ENCODE results near the gene MAPKBP1.

The MAPKBP1 gene

DNA sequence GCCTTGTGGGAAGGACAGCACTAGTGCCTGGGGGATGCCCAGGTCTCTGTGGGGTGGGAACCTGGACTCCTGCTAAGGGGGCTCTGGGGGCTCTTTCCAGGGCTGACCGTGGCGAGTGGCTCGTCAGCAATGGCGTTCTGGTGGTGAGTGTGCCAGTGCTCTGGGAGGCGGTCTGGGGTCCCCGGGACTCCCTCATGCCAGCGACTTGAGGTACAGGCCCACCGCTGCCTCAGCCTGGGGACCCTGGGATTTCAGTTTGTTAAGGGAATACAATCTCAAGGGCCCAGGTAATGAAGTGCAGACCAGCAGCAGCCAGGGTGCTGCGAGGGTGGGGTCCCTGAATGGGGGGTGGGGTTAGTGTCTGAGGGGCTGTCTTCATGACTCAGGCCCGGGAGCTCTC is 66.8 kb downstream of the MAPKBP1 start:
- in situ Hi-C loops (cut with MboI; ENCODE audit: low sequenced_read_pairs), result no loop called here

DNA sequence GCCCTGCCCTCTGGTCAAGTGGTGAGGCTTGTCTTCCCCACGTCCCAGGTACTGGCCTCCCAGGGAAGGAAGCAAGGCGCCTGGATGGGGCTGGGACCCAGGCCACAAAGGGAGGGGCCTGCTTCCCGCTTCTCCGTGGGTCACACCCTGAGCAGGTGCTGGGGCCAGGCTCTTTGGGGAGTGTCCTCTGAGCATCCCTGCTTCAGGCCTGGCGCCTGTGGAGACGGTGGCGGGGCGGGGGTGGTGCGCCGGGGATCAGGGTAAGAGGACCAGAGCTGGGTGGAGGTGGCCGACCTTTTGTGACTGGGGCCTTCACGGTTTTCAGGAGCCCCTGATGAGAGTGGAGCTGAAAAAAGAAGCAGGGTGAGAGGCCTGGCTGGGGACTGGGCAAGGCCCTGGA is 67.9 kb downstream of the MAPKBP1 start:
- in situ Hi-C loops (cut with MboI; ENCODE audit: low sequenced_read_pairs), result no loop called here

DNA sequence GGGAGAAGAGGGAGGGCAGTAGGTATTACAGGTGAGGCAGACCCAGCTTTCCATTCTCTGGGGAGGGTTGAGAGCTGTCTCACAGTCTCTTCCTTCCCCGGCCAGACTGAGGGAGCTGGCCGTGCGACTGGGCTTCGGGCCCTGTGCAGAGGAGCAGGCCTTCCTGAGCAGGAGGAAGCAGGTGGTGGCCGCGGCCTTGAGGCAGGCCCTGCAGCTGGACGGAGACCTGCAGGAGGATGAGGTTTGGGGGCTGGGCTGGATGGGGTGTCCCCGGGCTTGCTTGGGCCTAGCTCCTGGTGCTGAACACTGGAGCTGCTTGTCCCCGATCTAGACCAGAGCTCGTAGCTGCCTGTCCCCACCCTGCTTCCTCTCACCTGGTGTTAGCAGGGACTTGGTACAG is 69.3 kb downstream of the MAPKBP1 start:
- in situ Hi-C loops (cut with MboI; ENCODE audit: low sequenced_read_pairs), result no loop called here

DNA sequence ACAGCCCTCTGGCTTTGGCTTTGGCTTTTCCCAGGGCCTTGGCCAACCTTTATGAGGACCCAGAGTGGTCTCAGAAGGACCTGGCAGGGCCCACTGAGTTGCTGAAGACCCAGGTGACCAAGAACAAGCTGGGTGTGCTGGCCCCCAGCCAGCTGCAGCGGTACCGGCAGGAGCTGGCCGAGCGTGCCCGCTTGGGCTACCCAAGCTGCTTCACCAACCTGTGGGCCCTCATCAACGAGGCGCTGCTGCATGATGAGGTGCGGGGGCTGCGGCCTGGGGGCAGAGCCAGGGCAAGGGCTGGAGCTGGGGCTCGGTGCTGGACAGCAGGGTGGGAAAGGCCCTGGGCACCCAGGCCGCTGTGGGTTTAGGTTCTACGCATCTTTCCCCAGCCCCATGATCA is 70.5 kb downstream of the MAPKBP1 start:
- in situ Hi-C loops (cut with MboI; ENCODE audit: low sequenced_read_pairs), result no loop called here

DNA sequence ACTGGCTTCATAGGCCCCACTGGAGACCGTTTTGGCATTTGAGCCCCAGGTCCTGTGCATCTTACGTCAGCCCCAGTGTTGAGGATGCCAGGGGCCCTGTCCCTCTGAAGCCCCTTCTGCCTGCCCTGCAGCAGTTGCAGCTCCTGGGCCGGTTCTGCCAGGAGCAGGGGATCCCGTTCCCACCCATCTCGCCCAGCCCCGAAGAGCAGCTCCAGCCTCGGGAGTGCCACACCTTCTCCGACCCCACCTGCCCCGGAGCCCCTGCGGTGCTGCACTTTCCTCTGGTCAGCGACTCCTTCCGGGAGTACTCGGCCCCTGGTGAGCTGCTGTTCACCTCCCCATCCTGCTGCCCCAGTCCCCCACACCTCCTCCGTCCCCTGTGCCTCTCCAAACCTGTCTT is 72.9 kb downstream of the MAPKBP1 start:
- in situ Hi-C loops (cut with MboI; ENCODE audit: low sequenced_read_pairs), result no loop called here

DNA sequence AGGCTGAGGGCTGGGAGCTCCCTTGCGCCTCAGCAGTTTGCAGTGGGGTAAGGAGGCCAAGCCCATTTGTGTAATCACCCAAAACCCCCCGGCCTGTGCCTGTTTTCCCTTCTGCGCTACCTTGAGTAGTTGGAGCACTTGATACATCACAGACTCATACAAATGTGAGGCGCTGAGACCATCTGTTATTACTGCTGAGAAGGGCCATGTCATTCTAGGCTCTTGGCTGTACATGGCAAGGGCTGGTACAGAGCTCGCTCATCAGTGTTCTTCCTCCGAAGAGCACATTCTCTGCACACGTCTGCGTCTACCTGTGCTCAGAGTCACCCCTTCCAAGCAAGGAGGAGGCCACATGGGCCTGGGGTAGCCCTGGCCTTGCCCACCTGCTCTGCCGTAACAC is 73.7 kb downstream of the MAPKBP1 start:
- in situ Hi-C loops (cut with MboI; ENCODE audit: low sequenced_read_pairs), result no loop called here

DNA sequence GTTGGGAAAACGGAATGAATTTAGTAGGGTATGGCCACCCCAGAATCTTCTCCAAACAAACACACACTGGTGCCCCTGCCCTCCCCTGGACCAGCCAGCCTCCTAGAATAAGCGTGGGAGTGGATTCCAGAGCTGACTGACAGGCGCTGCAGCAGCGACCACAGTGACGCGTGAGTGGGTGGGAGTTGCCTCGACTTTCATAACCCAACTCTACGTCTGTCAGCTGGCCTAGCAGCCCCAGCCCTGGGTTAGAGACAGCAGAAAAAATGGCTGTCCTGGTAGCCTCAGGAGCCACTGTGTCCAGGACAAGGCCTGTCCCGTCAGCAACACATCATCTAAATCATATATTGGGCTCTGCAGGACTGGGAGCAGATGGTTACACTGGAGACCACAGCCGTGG is 74.3 kb downstream of the MAPKBP1 start:
- in situ Hi-C loops (cut with MboI; ENCODE audit: low sequenced_read_pairs), result no loop called here

DNA sequence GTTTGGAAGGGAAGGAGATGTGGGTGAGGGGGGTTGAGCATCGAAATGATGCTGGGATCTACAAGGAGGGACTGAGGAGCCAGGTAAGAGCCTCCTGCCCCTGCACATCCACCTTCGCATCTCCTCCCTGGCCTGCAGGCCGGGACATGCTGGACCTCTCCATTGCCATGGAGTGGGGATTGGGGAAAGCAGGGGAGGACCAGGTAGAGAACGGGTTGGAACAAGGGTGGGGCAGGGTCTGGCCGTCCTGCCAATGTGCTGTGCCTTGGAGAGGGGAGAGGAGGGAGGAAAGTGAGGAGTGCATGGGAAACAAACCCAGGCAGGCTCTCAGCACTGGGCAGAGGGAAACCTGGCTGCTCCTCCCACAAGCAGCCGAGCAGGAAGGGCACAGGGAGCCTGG is 74.9 kb downstream of the MAPKBP1 start:
- in situ Hi-C loops (cut with MboI; ENCODE audit: low sequenced_read_pairs), result no loop called here

DNA sequence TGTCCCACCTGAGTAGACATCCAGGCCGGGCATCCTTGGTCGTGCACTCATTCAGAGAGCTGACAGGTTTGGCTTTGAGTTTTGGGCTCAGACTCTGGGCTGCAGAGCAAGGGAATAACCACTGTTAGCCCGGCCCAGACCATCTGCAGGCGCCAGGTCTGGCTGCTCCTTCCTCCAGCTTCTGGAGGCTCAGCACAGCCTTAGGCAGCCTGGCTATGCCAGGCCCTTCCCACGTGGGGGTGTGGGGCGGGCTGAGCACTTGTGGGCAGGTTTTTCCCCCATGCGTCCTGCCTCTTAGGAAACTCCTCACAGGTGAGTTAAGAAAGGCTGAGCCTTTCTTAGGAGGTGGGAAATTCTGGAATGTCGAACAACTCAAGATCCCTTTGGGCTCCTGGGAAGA is 75.6 kb downstream of the MAPKBP1 start:
- in situ Hi-C loops (cut with MboI; ENCODE audit: low sequenced_read_pairs), result no loop called here

DNA sequence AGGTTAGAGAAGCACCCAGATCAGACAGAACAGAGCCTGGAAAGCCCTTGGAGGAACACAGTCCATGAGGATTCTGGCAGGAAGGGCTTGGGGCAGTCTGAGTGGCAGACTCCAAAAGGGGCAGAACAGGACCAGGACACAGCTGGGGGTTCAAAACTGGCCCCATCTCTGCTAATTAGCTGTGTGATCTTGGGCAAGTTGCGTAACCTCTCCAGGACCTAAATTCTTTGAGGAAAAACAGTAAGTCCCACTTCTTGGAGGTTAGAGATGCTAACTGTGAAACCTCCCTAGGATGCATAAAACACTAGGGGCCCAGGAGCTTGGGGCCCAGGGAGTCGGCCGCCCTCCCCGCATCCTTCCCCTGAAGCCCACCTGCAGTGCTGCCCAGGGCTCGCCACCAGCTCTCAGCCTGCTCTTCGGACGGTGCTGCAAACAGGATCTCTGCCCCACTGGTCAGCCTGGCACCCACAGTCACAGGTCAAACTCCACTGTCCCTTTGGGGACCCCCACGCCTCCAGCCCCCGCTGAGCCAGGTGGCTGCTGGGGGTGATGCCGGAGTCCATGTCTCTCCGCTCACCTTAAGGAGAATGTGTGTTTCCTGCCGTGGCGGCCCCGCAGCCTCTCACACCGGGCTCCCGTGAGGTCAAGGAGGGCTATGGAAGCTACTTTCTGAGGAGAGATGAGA is 76.3 kb downstream of the MAPKBP1 start:
- in situ Hi-C loops (cut with MboI; ENCODE audit: low sequenced_read_pairs), result no loop called here

DNA sequence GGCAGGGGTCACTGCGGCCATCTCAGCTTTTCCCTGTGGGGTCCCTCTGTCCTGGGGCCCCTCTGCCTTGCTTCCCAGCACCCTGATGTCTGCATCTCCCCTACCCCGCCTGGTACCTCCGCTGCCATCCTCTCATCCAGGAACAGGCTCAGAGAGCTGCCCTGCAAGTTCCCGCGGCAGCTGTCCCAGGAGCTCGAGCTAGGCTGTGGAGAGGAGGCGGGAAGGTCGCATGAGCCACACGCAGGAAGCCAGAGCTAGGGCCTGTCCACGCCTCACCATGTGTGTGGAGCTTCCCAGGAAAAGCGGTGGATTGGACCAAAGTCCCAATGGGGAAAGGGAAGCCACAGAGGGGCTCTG is 76.9 kb downstream of the MAPKBP1 start:
- in situ Hi-C loops (cut with MboI; ENCODE audit: low sequenced_read_pairs), result no loop called here

DNA sequence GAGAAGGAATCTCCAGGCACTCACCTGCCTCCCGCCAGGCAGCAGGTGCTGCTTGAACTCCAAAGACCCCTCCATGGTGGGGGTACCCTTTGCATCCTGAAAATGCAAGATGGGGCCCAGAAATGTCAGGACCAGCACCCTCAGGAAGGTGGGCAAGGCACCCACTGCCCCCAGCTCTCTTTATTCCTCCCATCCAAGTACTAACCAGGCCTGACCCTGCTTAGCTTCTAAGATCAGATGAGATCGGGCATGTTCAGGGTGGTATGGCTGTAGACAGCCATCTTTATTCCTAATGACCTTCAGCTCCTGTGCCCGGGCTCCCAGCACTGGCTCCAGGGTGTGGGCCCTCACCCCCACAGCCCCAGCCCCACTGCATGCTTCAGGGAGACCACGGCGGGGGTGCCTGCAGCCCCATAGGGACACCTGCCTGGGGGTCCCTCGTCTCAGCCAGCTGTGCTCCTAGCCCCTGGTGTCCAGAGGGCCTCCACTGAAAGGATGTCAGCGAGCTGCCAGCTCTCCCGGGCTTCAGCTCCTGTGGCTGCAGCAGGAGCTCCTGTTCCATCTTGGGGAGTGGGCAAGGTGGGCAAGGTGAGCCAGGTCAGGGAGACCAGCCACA is 77.6 kb downstream of the MAPKBP1 start:
- in situ Hi-C loops (cut with MboI; ENCODE audit: low sequenced_read_pairs), result no loop called here

DNA sequence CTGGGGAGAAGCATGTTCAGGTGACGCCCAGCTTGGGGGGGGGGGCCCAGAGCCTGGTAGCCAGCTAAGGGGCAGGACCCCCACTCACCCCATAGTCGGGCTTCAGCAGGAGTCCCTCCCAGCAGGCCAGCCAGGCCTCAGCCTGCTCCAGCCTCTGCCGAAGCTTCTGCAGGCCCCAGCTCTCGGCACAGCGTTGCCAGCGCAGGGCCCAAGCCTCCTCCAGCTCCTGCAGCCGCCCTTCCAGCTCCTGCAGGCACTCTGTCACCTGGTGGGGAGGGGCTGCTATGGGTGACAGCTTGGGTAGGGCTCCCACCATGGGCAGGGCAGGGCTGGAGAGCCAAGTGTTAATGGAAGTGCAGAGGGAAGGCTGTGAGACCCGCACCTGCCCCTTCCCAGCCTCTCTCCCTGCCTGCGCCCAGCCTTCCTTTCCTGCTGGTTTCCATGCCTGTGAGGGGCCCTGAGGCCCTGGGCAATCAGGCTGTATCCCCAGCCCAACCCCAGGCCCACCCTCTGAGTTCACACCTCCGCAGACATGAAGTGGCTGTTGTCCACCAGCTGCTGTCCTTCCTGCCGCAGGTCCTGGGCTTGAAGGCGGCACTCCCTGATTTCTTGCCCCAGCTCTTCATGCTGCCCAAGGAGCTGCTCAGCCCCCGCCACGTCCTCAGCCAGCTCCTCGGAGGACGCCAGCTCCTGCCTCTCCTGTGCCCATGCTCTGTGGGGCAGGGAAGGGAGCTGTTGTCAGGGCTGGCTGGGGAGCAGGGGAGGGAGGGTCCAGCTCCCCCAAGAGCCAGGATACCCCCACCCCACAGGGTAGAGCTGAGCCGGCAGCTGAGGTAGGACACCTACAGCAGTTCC is 78.7 kb downstream of the MAPKBP1 start:
- in situ Hi-C loops (cut with MboI; ENCODE audit: low sequenced_read_pairs), result no loop called here

DNA sequence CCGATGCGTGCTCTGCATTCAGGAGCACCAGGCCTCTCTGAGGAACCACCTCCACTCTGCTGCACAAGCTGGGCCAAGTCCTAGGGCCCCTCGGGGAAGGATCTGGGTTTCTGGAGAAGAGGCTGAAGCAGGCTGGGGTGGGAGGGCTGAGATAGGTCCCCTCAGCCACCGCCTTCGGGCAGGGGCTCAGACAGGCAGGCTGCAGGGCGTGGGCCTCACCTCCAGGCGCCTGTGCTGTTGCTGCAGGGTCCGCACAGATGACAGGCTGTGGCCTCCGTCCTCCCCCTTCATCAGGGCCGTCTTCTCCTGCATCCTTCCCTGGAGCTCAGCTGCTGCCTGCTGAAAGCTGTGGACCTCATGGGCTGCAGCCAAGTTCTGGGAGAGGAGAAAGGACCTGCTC is 79.5 kb downstream of the MAPKBP1 start:
- in situ Hi-C loops (cut with MboI; ENCODE audit: low sequenced_read_pairs), result no loop called here

DNA sequence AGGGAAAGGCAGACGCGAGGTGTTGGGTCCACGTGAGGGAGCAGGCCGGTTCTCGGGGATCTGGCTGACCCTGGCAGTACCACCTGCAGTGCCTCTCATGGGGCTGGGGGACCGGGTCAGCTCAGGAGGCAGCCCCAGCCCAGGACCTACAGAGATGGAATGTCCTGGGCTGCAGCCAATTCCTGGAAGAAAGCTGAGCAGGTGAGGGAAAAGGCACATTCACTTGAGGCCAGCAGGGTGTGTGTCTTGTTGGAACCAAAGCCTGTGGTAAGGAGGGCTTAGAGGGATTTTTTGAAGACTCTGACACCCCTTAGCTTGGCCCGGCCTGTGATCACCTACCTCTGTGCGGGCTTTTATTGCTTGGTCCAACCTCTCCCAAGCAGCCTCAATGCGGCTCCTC is 80.2 kb downstream of the MAPKBP1 start:
- in situ Hi-C loops (cut with MboI; ENCODE audit: low sequenced_read_pairs), result no loop called here

DNA sequence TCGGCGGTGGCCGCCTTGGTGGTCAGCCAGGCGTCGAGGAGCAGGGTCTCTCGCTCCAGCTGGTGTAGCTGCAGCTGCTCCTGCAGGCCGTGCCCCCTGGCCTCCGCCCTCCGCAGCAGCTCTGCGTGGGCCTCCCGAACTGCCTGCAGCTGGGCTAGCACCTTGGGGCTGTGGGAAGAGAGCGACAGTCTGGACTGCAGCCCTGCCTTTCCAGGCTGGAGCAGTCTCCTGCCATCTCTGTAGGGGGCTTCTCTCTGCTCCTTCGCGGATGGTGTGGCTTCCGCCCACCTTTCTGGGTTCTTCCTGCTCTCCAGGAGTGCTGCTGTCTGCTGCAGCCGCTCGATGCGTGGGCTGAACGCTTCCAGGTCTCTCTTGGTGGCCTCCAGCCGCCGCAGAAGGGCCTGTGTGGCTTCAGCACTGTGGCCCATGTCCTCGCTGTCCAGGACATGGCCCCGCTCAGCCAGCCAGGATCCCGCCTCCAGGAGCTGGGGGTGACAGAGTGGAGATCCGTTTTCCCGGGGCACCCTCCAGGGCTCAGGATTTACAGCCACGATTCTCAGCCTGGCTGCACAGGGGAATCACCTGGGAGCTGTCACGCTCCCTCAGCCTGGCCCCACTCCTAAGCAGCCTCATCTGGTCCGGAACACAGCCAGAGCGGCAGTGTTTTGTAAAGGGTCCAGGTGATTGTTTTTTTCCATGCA is 81.1 kb downstream of the MAPKBP1 start:
- in situ Hi-C loops (cut with MboI; ENCODE audit: low sequenced_read_pairs), result no loop called here

DNA sequence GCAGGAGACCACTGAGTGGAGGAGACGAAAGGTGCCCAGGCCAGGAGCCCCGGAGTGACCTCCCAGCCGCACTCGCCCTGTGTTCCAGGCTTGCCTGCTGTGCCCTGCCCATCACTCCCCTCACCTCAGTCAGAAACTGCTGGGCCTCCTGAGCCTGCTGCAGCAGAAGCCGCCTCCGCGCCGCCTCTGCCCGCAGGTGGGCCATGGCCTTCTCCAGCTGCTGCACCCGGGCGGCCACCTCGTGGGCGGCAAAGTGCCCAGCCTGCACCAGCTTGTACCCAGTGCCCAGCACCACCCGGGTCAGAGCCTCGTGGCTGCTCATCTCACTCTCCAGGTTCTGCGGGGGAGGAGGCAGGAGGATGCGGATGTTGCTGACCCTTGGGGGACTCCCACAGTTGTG is 82.0 kb downstream of the MAPKBP1 start:
- in situ Hi-C loops (cut with MboI; ENCODE audit: low sequenced_read_pairs), result no loop called here

DNA sequence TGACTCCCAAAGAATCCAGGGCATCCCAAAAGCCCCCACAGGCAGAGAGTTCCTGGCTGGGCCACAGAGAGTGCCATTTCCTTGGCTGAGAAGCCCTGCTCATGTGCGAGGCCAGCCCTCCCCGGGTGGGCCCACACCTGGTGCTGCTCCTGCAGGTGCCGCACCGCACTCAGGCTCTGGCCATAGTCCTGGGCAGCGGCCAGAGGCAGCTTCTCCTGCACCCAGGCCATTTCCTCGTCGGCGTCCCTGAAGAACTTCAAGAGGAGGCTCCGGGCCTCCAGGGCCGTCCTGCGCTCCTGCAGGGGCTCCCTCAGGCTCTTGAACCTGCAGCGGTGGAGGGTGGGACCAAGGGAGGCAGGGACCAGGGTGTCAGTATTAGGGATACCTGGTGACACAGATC is 82.4 kb downstream of the MAPKBP1 start:
- in situ Hi-C loops (cut with MboI; ENCODE audit: low sequenced_read_pairs), result no loop called here

DNA sequence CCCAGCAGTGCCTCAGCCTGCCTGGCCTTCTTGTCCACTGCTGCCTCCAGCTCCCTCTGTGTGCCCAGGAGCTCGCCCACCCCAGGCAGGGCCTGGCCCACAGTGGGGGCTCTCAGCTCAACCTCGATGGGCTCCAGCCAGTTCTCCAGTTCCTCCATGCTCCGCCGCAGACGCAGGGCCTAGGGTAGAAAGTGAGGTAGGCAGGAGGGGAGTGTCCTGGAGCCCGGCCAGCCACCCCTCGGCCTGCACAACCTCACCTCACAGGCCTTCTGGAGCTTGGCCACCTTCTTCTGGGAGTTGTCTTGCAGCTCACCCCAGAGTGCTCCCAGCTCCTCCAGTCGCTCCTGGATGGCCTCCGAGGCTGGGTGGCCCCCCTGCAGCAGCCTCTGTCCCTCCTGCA is 83.0 kb downstream of the MAPKBP1 start:
- in situ Hi-C loops (cut with MboI; ENCODE audit: low sequenced_read_pairs), result no loop called here

DNA sequence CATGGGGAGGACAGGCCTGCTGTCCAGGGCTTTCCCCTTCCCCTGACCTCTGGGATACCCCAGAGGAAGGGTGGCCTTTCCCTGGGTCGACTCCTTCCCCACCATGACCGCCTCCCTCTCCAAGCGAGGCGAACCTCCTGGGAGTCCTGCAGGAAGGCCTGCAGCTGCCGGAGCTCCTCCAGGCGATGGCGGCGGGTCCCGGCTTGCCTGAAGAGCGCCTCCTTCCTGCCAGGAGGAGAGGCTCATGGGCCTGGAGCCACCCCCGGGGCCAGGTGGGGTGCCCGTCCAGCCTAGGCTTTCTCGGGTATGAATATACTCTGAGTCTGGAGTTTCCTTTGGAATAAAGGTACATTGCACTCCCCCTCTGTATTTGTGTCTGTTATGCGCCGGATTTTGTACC is 84.5 kb downstream of the MAPKBP1 start:
- in situ Hi-C loops (cut with MboI; ENCODE audit: low sequenced_read_pairs), result no loop called here

DNA sequence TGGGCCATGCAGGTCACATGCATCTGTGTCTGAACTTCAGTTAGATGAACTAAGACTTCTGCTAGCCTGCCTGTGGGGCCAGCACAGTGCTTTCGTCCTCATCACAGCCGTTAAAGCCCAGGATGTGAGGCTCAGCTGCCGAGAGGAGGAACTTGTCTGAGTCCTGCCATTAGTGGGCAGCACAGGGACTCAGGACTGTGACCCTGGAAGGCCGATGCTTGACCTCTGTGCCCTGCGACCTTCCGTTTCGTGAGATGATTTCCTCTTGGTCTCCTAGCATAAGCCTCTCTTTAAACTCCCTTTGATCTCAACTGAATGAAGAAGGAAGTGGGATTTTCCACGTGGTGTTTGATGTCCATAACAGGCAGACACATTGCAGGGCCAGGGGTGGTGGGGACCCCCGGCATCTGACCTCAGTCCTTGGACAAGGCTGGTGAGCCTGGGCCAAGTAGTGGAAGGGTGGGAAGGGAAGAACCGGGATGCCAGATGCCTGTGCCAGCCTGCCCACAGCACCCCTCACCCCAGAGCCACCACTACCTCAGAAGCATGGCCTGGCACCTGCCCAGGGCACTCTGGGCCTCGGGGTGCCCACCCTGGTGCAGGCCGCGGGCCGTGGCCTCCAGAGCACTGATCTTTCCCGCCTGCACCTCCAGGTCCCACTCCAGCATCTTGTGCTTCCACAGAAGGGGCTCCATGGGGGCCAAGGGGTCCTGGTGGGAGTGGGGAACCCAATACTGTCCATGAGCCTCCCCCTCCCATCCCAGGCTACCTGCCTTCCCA is 86.0 kb downstream of the MAPKBP1 start:
- in situ Hi-C loops (cut with MboI; ENCODE audit: low sequenced_read_pairs), result no loop called here
